B cell (primary cell): Measurements from ENCODE around the gene RREB1. TPM values are rescaled to one million over a fixed set of nuclear protein-coding genes. Genes with fewer than 3 reads are reported as not detected.

Experiments used
- ATAC-seq: fragments of 200-7000 bp; cut with Tn5 transposase; one replicate; pipeline ENCODE4 v1.10.0; 2021; ENCODE audit warnings: low read depth, mild to moderate bottlenecking, moderate number of reproducible peaks, moderate library complexity
- CTCF ChIA-PET: fragments of 350-600 bp; sonication (Branson Sonifier 250); formaldehyde crosslinking; loops from one replicate; lab custom pipeline; 2021; ENCODE audit warnings: antibody characterized with exemption, inconsistent platforms; lab: Charles Lee
- POLR2A ChIA-PET: fragments of 350-600 bp; sonication (Branson Sonifier 250); formaldehyde crosslinking; loops from one replicate; lab custom pipeline; 2021; ENCODE audit warnings: antibody characterized with exemption; lab: Charles Lee
- DNase-seq: peaks from one replicate; pipeline ENCODE4 v3.0.0; 2013
- H2AFZ ChIP-seq: 2 replicates; pipeline ENCODE4 v1.6.1; 2012; ENCODE audit warnings: mild to moderate bottlenecking, low read depth, low read length; ENCODE audit not compliant: insufficient read depth, poor library complexity, severe bottlenecking
- H3K27ac ChIP-seq, 2 donors: 1 replicate in 1 of 2; 2 replicates in 1 of 2; pipeline ENCODE4 v1.5.1; 2012 to 2013; ENCODE audit warnings: low read length in 2 of 2, mild to moderate bottlenecking in 2 of 2, moderate library complexity in 1 of 2
- H3K27me3 ChIP-seq, 4 experiments: fragments of 200-600 bp in 1 of 4; sonication (generic) in 1 of 4; replicated peaks in 1 of 4; 1 replicate in 2 of 4; 2 replicates in 2 of 4; pipeline versions ENCODE4 v1.6.1 to v1.7.0; 2013 to 2016; ENCODE audit warnings: low read length in 3 of 4, mild to moderate bottlenecking in 2 of 4, mixed read lengths in 1 of 4, moderate library complexity in 1 of 4; ENCODE audit not compliant: insufficient read depth in 4 of 4, control insufficient read depth in 3 of 4; ENCODE audit errors: control extremely low read depth in 1 of 4
- H3K36me3 ChIP-seq, 2 experiments: replicated peaks in 1 of 2; 1 replicate in 1 of 2; 2 replicates in 1 of 2; pipeline versions ENCODE4 v1.6.1 to v1.7.1; 2013; ENCODE audit warnings: low read length in 1 of 2; ENCODE audit not compliant: insufficient read depth in 2 of 2, control insufficient read depth in 1 of 2; ENCODE audit errors: control extremely low read depth in 1 of 2, extremely low read depth in 1 of 2
- H3K4me1 ChIP-seq, 2 donors: fragments of 200-600 bp in 1 of 2; sonication (generic) in 1 of 2; 1 replicate in 1 of 2; 2 replicates in 1 of 2; pipeline versions ENCODE4 v1.5.1 to v1.6.1; 2013 to 2017; ENCODE audit warnings: low read length in 2 of 2; ENCODE audit not compliant: control insufficient read depth in 2 of 2, insufficient read depth in 2 of 2
- H3K4me2 ChIP-seq: replicated peaks from 2 replicates; pipeline ENCODE3; 2012; ENCODE audit warnings: mild to moderate bottlenecking, low read depth, low read length; ENCODE audit not compliant: poor library complexity, severe bottlenecking
- H3K4me3 ChIP-seq, 5 experiments: fragments of 200-600 bp in 1 of 5; sonication (generic) in 1 of 5; 1 replicate in 3 of 5; 2 replicates in 2 of 5; pipeline versions ENCODE4 v1.5.1 to v1.7.0; 2011 to 2016; ENCODE audit warnings: low read length in 4 of 5, mild to moderate bottlenecking in 4 of 5, low read depth in 2 of 5, control low read depth in 1 of 5, moderate library complexity in 1 of 5; ENCODE audit not compliant: insufficient read depth in 1 of 5; ENCODE audit errors: control extremely low read depth in 1 of 5, extremely low read depth in 1 of 5
- H3K79me2 ChIP-seq: fragments of 200-600 bp; sonication (generic); one replicate; pipeline ENCODE4 v1.6.0; 2016; ENCODE audit warnings: low read length; ENCODE audit not compliant: control insufficient read depth, insufficient read depth
- H3K9ac ChIP-seq: fragments of 200-600 bp; sonication (generic); 2 replicates; pipeline ENCODE4 v1.6.1; 2017; ENCODE audit warnings: mild to moderate bottlenecking, low read length, moderate library complexity
- H3K9me3 ChIP-seq, 3 donors: one replicate each; pipeline versions ENCODE4 v1.6.1 to v1.7.1; 2013; ENCODE audit warnings: low read length in 2 of 3; ENCODE audit not compliant: control insufficient read depth in 2 of 3, insufficient read depth in 1 of 3; ENCODE audit errors: control extremely low read depth in 1 of 3
- H4K20me1 ChIP-seq: 2 replicates; pipeline ENCODE4 v1.6.0; 2012; ENCODE audit warnings: mild to moderate bottlenecking, low read length; ENCODE audit not compliant: insufficient read depth, control insufficient read depth, poor library complexity, severe bottlenecking
- H3K27ac Mint-ChIP-seq: one replicate; pipeline ENCODE4 v1.8.0; 2021; ENCODE audit warnings: mixed read lengths
- H3K27me3 Mint-ChIP-seq: one replicate; pipeline ENCODE4 v1.8.0; 2021; ENCODE audit warnings: mixed read lengths
- H3K4me1 Mint-ChIP-seq: one replicate; pipeline ENCODE4 v1.8.0; 2021; ENCODE audit warnings: mixed read lengths
- H3K4me3 Mint-ChIP-seq: one replicate; pipeline ENCODE4 v1.8.0; 2021; ENCODE audit warnings: mixed read lengths
- H3K9me3 Mint-ChIP-seq: one replicate; pipeline ENCODE4 v1.8.0; 2022; ENCODE audit warnings: mixed read lengths; ENCODE audit not compliant: insufficient read depth
- EZH2 ChIP-seq: IDR thresholded peaks from 2 replicates; pipeline ENCODE4 v1.6.1; 2012; ENCODE audit warnings: borderline replicate concordance, low read depth, mild to moderate bottlenecking, moderate library complexity, low read length; ENCODE audit not compliant: insufficient read depth, poor library complexity, severe bottlenecking
- WGBS: methylation state at CpG from one replicate; pipeline ENCODE4 v1.1.5; 2013; ENCODE audit warnings: missing lambda C conversion rate; ENCODE audit not compliant: insufficient coverage; 5-methylcytosine and 5-hydroxymethylcytosine counted together
- intact Hi-C: fragments of 100-400 bp; cut with micrococcal nuclease; formaldehyde crosslinking; loops from one replicate; pipeline ENCODE4 v1.10.0; 2022
- polyA plus RNA-seq: library from polyadenylated mRNA; depleted of rRNA; stranded (reverse); fragments of >200 nt; gene quantifications from 2 replicates; pipeline ENCODE4 v1.2.3, GENCODE V29; 2012
- total RNA-seq, 2 donors: library from RNA; stranded (reverse); fragments of 120-200 nt in 1 of 2; gene quantifications; 1 replicate in 1 of 2; 2 replicates in 1 of 2; pipeline versions ENCODE4 v1.2.3 to v1.2.4, GENCODE V29; 2013 to 2022
- TF ChIP-seq, protein P1 (sequence below): fragments of 200-600 bp; IDR thresholded peaks from one replicate; pipeline ENCODE4 v1.8.0; 2022; ENCODE audit warnings: antibody characterized with exemption, mild to moderate bottlenecking

RREB1 gene
- total and polyA plus RNA-seq, 2 donors (not counting 1 experiment from before 2014, with no cell fraction given) = 10.4 to 58.6 TPM

DNA sequence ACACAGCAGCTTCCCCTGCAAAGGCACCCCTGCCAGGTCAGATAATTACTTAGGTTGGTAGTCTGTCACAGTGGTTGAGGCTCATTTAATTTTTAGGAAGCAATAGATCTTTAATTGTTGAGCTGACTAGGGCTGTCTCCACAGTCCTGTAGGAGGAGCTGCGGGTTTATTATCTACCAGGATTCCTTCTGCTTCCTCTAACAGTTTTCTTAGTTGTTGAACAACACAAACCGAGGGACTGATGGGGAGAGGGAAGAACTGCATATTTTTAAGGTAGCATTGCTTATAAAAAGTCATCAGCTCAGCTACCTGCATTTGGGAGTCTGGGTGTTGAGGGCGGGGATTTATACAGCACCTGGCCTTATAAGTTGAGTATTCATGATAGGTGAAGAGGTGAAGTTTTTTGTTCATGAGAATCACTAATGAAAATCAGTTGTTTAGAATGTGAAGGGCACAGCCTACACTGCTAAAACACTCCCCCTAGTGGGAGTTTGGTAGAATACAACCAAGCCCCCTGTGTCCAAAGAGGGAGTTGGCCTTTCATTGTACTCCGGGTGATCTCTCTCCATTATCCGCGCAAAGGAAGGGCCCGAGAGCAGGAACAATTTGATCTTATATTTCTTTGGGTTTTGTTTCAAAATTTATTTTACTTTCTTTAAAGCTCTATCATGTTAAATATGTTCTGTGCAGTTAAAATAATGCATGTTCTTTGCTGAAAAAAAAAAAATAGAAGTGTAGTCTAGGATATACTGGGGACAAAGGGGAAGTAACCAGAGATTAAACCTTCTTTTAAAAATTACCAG lies 135.6 kb downstream of the RREB1 start:
- no peak overlapping the region for H3K4me3 ChIP-seq
- DNase-seq = peak; percentile 77
- H2AFZ ChIP-seq = no peak overlapping the region
- H4K20me1 ChIP-seq = peaks cover 28% of the 10 kb centered on the region
- peaks cover 6 to 18% of the 10 kb centered on the region in 2 donors for H3K4me1 ChIP-seq
- no peaks in the 10 kb centered on the region for H3K27me3 Mint-ChIP-seq
- no peaks in the 10 kb centered on the region for H3K27me3 ChIP-seq
- H3K4me2 ChIP-seq = no peak overlapping the region
- no peaks in the 10 kb centered on the region for H3K9me3 ChIP-seq
- H3K4me3 Mint-ChIP-seq = no peak overlapping the region
- intact Hi-C loops = loop anchor here (1.0 to 10.0 kb wide), 5 partner anchors 339 to 687 kb away; no protein-coding TSS in a partner anchor
- H3K9ac ChIP-seq = no peak overlapping the region
- peaks cover 4% of the 10 kb centered on the region for H3K79me2 ChIP-seq
- H3K9me3 Mint-ChIP-seq = no peaks in the 10 kb centered on the region
- H3K36me3 ChIP-seq = peaks cover 3 to 58% of the 10 kb centered on the region in 2 experiments
- WGBS = no CpG with 5 or more reads among the region's 7 CpGs
- POLR2A ChIA-PET = no interaction called here
- peaks cover 23% of the 10 kb centered on the region for H3K4me1 Mint-ChIP-seq
- no peak for TF ChIP-seq EZH2
- TF ChIP-seq, protein P1, sequence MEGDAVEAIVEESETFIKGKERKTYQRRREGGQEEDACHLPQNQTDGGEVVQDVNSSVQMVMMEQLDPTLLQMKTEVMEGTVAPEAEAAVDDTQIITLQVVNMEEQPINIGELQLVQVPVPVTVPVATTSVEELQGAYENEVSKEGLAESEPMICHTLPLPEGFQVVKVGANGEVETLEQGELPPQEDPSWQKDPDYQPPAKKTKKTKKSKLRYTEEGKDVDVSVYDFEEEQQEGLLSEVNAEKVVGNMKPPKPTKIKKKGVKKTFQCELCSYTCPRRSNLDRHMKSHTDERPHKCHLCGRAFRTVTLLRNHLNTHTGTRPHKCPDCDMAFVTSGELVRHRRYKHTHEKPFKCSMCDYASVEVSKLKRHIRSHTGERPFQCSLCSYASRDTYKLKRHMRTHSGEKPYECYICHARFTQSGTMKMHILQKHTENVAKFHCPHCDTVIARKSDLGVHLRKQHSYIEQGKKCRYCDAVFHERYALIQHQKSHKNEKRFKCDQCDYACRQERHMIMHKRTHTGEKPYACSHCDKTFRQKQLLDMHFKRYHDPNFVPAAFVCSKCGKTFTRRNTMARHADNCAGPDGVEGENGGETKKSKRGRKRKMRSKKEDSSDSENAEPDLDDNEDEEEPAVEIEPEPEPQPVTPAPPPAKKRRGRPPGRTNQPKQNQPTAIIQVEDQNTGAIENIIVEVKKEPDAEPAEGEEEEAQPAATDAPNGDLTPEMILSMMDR = peak; percentile 94
- H3K27ac Mint-ChIP-seq = peak overlapping the region; percentile 42
- ATAC-seq = peak; percentile 62
- CTCF ChIA-PET = interaction anchor here (0.7 to 5.4 kb wide), 47 partner anchors 8 to 687 kb away, joined by 3 to 77 read pairs (median 4); no protein-coding TSS in a partner anchor
- peak overlapping the region; percentile 17 to 46 for H3K27ac ChIP-seq
